ENCODE data around the gene OTX1.
"Not testable (repeated sequence)": the region's sequence is repeated elsewhere in the genome, so short reads cannot be mapped to it uniquely, and the experiment has no call there.

OTX1 gene

DNA sequence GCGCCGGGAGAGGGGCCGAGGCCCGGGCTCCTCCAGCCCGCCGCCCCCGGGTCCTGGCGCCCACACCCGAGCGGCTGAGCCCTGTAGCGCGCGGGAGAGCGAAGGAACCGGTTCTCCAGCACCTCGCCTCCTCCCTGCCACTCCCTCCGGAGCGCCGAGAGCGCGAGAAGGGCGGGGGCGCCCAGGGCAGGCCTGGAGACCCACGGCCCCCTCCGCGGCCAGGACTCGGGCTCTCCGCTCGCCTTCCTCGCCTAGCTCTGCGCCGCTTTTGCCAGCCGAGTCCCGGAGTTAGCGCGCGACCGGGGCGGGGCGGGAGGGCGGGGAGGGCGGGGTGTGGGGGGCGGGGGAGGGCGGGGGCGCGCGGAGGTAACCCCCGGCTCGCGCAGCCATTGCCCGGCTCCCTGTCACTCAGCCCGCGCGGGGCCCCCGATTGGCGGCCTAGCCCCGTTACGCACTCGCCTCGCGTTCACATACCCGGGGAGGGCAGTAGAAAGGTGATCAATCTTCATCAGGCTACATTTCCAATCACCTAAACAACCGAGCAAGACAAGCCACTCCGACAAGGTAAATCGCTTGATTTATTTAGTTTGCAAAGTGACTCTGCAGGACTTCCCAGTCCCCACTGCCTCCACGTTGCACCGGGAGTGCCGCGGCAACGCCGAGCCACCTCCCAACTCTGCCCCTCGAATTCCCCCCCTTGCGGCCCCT, at the start of gene OTX1:
Gene OTX1 (plus strand): TSS at position 497 of the 708 bp plus-strand sequence. CDS start 2,161 bp downstream, outside the sequence.
- no peak for DNase-seq (ENCODE audit: low read depth in 2 of 2)

GRCh38 chr2:63001576-63001975, 49.1 kb upstream of the OTX1 start:
- no peak for DNase-seq (ENCODE audit: low read depth in 2 of 2)

GRCh38 chr2:63003351-63003750, 47.3 kb upstream of the OTX1 start:
- no peak for DNase-seq (ENCODE audit: low read depth in 2 of 2)

GRCh38 chr2:63007813-63008458, 42.7 kb upstream of the OTX1 start:
- no peak for DNase-seq (ENCODE audit: low read depth in 2 of 2)

DNA sequence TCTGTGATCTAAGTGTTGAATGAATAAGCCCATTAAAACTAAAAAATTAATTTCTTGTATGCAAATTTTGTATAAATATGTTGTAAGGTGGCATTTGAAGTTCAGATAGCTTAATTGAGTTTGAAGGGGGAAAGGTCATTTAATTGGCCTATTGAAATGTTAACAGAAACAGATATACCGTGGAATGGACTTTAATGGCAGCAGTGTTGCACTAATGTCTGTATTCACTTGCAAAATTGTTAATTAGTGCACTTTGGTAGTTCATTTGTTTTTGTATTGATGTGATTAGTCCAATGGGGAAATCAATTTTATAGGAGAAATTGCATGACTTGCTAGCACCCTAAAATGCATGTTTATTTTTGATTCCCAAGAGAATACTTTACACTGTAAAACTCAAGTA, 41.8 kb upstream of the OTX1 start:
- DNase-seq (ENCODE audit: low read depth in 2 of 2) = no peak

GRCh38 chr2:63009490-63009889, 41.1 kb upstream of the OTX1 start:
- DNase-seq (ENCODE audit: low read depth in 2 of 2) = no peak

DNA sequence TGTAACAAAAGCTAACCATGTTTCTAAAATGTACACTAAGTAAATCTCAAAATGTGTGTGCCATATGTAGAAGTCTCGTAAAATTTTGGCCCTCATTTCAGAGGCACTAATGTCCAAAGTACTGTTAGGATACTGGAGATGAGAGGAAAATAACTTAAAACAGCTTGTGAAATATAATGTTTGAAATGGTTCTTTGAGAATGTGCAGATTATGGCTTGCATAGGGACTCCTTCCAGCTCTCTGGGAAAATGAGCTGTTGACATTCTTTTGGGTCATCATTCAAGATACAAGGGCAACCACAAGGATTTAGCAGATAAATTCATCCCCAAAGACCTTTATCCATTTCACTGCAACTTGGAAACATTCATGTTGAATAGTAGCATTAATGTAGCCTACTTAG, 38.1 kb upstream of the OTX1 start:
- no peak for DNase-seq (ENCODE audit: low read depth in 2 of 2)

DNA sequence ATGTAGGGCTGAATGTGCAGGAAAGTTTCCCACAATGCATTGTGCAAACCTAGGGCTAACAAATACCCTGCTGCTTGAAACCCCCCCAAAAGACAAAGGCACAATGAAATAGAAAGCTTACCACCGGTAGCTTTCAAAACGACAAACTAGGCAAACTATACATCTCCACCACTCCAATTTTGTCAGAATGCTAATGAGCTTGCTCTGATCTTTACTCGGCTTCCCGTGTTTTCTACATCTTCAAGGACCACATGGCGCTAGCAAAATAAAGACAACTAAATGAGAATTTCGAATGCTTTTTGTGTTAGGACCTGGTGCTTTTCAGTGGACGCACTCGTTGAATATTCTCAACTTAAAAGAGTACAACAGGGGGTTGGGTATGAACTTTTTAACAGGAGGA, 37.2 kb upstream of the OTX1 start:
- no peak for DNase-seq (ENCODE audit: low read depth in 2 of 2)

- DNase-seq (ENCODE audit: low read depth in 2 of 2) = no peak
Observed at GRCh38 chr2:63015389-63015788, 35.2 kb upstream of the OTX1 start.

DNA sequence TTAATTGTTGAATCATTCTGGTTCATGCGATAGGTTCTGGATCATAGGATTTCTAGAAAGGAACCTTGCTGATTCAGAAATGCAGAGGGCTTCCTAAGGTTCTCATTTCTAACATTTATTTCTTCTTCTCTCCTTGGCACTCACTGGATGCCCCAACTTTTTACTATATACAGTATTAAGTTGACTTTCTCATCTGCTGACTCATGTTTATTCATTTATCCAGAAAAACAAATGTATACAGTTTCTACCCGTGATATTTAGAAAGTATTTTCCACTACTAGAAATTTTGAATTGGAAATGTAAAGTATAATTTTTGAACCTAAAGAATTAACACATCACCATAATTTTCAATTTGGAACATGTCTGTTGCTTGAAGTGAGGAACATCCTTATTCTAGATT, 32.2 kb upstream of the OTX1 start:
- no peak for DNase-seq (ENCODE audit: low read depth in 2 of 2)

- DNase-seq (ENCODE audit: low read depth in 2 of 2) = not testable (repeated sequence)
Observed at GRCh38 chr2:63019686-63020085, 30.9 kb upstream of the OTX1 start.

DNA sequence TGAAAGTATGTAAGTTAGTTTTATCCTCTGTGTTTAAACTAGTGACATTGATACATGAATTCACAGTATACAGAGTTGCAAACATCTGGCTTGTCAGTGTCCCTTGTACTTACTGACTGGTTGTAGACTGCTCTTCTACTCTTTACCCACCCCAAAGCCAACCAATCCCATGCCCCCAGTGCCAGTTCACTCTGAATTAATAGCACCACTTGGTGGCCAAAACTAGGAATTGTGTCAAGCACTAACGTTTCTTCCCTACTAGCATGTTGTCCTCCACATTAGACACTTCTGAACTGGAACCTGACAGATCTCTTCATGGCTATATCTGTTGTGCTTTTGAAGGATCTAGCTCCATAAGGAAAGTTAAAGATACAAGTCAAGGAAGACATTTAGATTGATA, 27.2 kb upstream of the OTX1 start:
- DNase-seq (ENCODE audit: low read depth in 2 of 2) = no peak

DNA sequence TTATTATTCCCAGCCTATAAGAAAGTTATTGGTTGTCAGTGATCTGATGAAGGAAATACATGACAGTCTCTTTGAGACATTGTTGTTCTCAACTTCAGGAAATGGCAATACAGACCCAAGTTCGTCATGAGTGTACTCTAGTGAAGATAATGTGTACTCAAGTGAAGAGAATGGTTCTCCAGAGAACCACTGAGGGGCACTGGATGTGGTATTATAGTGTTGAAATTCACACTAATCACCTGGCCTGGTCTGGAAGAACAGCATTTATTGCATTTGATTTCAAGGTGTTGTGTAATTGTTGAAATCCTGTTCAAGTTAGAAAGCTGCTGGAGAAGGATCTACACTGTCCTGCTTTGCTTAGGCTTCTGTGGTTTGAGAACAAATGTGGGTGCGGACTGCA, 23.4 kb upstream of the OTX1 start:
- no peak for DNase-seq (ENCODE audit: low read depth in 2 of 2)

GRCh38 chr2:63029058-63029457, 21.6 kb upstream of the OTX1 start:
- DNase-seq (ENCODE audit: low read depth in 2 of 2) = no peak

DNA sequence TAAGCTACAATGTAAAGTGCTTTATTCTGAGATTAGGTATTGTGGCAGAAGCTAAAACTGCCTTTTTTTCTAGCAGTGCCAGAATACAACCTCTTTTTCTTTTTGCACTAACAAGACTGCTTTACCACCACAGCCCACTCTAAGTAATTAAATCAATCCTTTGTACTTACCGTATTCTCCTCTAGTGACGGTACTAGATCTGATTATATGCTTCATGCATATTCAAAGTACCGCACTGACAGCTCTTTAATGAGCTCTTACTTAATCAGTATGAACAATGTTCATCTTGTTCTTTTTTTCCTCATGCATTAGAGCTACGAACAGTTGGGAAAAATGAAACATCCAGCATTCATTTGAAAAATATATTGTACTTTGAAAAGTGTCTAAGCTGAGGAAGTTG, 16.1 kb upstream of the OTX1 start:
- DNase-seq (ENCODE audit: low read depth in 2 of 2) = no peak

GRCh38 chr2:63035169-63035568, 15.5 kb upstream of the OTX1 start:
- DNase-seq (ENCODE audit: low read depth in 2 of 2) = no peak

- no peak for DNase-seq (ENCODE audit: low read depth in 2 of 2)
Observed at GRCh38 chr2:63035660-63036059, 15.0 kb upstream of the OTX1 start.

DNA sequence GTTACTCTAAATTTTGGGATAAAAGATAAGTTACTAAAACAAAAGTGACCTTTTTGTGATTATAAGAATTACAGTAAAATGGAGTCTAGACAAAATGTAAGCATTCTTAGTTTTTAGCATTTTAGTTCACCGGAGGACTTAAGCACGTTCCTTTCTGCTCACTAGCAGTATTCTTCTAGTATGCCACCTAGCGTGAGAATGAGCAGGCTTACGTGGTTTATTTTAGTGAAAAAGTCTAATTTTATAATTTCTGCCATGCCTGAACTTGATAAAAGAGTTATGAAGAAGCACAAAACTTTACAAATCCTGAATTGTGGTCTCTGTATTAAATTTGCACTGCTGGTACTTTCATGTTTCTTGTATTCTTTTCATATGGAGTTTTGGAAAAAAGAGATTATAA, 12.6 kb upstream of the OTX1 start:
- DNase-seq (ENCODE audit: low read depth in 2 of 2) = no peak

DNA sequence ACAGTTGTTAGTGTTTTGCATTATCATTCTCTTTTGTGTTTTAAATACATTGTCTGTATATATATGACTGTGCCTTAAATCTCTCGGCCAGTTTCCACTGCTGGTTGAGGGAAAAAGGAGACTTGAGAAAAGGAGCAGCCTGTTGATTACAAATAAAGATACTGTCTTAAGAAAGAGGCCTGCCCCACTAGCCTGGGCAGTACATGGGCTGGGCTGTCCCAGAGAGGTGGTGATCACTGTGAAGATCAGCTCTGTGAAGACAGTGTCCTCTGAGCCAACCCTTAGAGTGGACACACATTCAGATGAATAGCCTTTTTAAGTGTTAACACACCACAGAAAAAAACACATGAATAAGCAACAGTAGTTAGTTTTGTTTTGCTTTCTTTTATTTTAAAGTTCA, 10.0 kb upstream of the OTX1 start:
- DNase-seq (ENCODE audit: low read depth in 2 of 2) = no peak

- DNase-seq (ENCODE audit: low read depth in 2 of 2) = no peak
Observed at GRCh38 chr2:63041592-63041991, 9.0 kb upstream of the OTX1 start.

DNA sequence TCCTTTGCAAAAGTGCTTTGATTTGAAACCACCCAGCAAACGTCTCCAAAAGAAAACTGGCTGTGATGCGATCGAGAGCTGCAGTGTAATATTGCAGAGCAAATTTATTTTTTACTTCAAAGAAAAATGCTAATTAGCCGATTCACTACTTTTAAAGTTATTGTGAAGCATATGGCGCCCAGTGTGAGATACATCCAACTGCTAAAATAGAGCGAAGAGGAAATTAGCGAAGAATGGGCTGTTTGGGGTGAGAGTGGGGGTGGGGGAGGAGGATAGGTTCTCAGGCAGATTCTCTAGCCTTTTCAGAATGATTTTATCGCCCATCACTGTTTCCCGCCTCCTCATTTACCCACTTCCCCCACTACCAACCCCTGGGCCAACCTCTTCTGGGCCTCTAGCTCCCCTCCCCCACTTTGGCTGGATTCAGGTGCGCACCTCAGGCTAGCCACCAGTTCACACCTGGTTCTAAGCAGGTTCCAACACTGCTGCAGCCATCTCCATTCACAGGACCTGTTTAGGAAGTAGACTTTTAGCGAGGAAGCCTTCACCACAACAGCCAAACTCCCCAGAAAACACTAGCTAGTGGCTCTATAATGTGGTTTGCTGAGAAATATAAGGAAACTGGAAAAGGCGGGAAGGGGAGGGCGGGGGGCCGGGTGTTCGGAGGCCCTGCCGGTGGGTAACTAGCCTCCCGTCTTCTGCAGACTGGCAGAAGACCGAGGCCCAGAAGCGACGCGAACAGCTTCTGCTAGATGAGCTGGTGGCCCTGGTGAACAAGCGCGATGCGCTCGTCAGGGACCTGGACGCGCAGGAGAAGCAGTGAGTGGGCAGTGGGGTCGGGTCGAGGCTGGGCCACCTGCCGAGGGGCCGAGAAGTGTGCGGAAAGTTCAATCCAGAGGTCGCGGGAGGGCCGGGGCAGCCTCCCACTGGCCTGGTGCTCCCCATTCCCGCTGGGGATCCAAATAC, 6.0 kb upstream of the OTX1 start:
- no peak for DNase-seq (ENCODE audit: low read depth in 2 of 2)

DNA sequence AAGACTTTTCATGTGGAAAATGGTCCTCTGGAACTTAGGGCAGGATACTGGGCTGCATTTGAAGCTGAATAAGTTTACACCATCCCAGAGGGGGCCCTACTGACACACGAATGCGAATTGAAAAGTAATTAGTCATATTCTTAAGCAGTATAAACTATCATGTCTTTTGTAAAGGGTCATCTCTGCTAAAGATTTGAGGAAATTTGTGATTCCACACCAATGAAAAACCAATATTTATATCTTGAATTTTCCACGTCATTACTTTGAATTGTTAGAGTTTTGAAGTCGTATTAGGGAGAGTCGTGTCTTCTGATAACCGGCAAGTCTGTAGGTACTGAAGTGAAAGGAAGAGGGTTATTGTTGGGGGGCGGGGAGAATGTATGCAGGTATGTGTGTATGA, 4.1 kb upstream of the OTX1 start:
- no peak for DNase-seq (ENCODE audit: low read depth in 2 of 2)

DNA sequence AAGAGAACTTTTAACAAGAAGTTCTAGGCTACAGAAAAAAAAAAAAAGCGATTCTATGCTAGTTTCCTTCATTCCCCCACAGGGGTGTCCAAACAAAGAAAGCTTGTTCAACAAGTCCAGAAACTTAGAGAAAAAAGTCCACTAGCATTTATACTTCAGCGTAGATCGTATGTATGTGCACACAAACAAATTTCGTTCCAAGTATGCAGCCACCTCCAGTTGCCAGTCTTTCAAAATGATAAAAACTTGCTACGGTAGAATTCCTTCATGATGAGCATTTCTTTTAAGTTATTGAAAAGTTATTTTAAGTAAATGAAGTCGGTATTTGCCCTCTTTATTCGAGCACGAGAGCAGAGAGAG, 3.7 kb upstream of the OTX1 start:
- DNase-seq (ENCODE audit: low read depth in 2 of 2) = no peak
